Gastroesophageal sphincter (tissue), 4 donors: Measurements from ENCODE around the gene CD160. TPM values are rescaled to one million over a fixed set of nuclear protein-coding genes. Genes with fewer than 3 reads are reported as not detected.

Source experiments
- ATAC-seq: fragments of 150-250 bp; one replicate; pipeline ENCODE4 v1.9.1; 2016; ENCODE audit warnings: mild to moderate bottlenecking, moderate library complexity
- H3K27ac ChIP-seq, 4 donors: fragments of 200-600 bp; sonication (generic) in 3 of 4; 1 replicate in 3 of 4; 2 replicates in 1 of 4; pipeline ENCODE4 v1.5.1; 2016 to 2019
- H3K27me3 ChIP-seq: fragments of 200-600 bp; sonication (generic); one replicate; pipeline ENCODE4 v1.5.1; 2019
- H3K36me3 ChIP-seq, 2 donors: fragments of 200-600 bp; sonication (generic); one replicate each; pipeline ENCODE4 v1.5.1; 2019; ENCODE audit warnings: control low read depth in 1 of 2
- H3K4me1 ChIP-seq, 3 donors: fragments of 200-600 bp; sonication (generic); 1 replicate in 2 of 3; 2 replicates in 1 of 3; pipeline ENCODE4 v1.5.1; 2016 to 2019; ENCODE audit warnings: control low read depth in 2 of 3
- H3K4me3 ChIP-seq, 2 donors: fragments of 200-600 bp; sonication (generic); one replicate each; pipeline ENCODE4 v1.5.1; 2019; ENCODE audit warnings: mild to moderate bottlenecking in 1 of 2, moderate library complexity in 1 of 2
- H3K9me3 ChIP-seq, 3 donors: fragments of 200-600 bp; sonication (generic); one replicate each; pipeline ENCODE4 v1.5.1; 2017 to 2019; ENCODE audit warnings: control low read depth in 2 of 3
- CTCF ChIP-seq, 4 experiments: fragments of 200-600 bp in 2 of 4; fragments of 450-650 bp in 2 of 4; sonication (generic) in 1 of 4; IDR thresholded peaks; one replicate each; pipeline ENCODE4 v1.5.1; 2017 to 2019; ENCODE audit warnings: antibody characterized with exemption in 4 of 4, mild to moderate bottlenecking in 2 of 4, moderate library complexity in 2 of 4
- EP300 ChIP-seq: sonication (generic); formaldehyde crosslinking; IDR thresholded peaks from one replicate; pipeline ENCODE4 v1.6.1; 2017; ENCODE audit warnings: antibody characterized with exemption, mild to moderate bottlenecking
- POLR2A ChIP-seq, 2 donors: fragments of 450-650 bp; IDR thresholded peaks; one replicate each; pipeline ENCODE4 v1.6.1; 2017; ENCODE audit warnings: antibody characterized with exemption in 2 of 2, mild to moderate bottlenecking in 2 of 2, moderate library complexity in 1 of 2
- POLR2AphosphoS5 ChIP-seq: sonication (generic); formaldehyde crosslinking; IDR thresholded peaks from one replicate; pipeline ENCODE4 v1.6.1; 2017; ENCODE audit warnings: antibody characterized with exemption
- WGBS, 2 donors: methylation state at CpG; one replicate each; pipeline ENCODE4 v1.1.5; 2018; ENCODE audit warnings: low coverage in 1 of 2; 5-methylcytosine and 5-hydroxymethylcytosine counted together
- total RNA-seq, 4 donors: library from RNA; depleted of rRNA; stranded (reverse); fragments of >200 nt; gene quantifications; one replicate each; pipeline ENCODE4 v1.1.0, GENCODE V29; 2016

CD160 gene
- total RNA-seq, 4 donors from 2014 or later: 0.23 to 1.0 TPM; not detected in 2

GRCh38 chr1:145788580-145788979 lies 69.3 kb downstream of the CD160 start:
- TF ChIP-seq POLR2AphosphoS5 (no peak), CTCF (IDR thresholded peaks at IDR 0.05) (no peak), POLR2A (IDR thresholded peaks at IDR 0.05) (no peak), EP300 (no peak)
- H3K27ac ChIP-seq: no peak overlapping the region
- 97 to 100% methylated on average over 2 to 3 of the region's 3 CpGs for whole genome bisulfite sequencing, 2 donors
- no peak overlapping the region for H3K4me3 ChIP-seq
- no peaks in the 10 kb centered on the region for H3K27me3 ChIP-seq
- ATAC-seq: no peak
- H3K9me3 ChIP-seq: no peaks in the 10 kb centered on the region
- H3K36me3 ChIP-seq: peaks cover 0 to 30% of the 10 kb centered on the region in 2 donors
- peaks cover 0 to 22% (median 0%) of the 10 kb centered on the region in 3 donors for H3K4me1 ChIP-seq

Other genes with a start within 250 kb of the CD160 start
- gene GPR89A, start 111.5 kb upstream of the CD160 start, total RNA-seq: 10 to 100 TPM; 14.6 to 34.6 (median 28.6) TPM
- gene PDZK1, start 12.1 kb upstream of the CD160 start, total RNA-seq: under 1 TPM in 2 of 4 donors, not detected in 2; 0.46 to 0.87 TPM
- gene RNF115, start 104.6 kb downstream of the CD160 start, total RNA-seq: 10 to 100 TPM; 34.3 to 54.9 (median 39.9) TPM
- 10 to 100 TPM; 24.8 to 37.7 (median 29.9) TPM for gene POLR3C, start 104.7 kb downstream of the CD160 start, total RNA-seq
- 1 to 10 TPM in 3 of 4 donors, under 1 TPM in 1; 0.40 to 3.5 (median 2.2) TPM for gene NUDT17, start 126.1 kb downstream of the CD160 start, total RNA-seq
- gene PIAS3, start 139.6 kb downstream of the CD160 start, total RNA-seq: 10 to 100 TPM; 14.0 to 26.0 (median 19.2) TPM
- gene ANKRD35, start 166.4 kb downstream of the CD160 start, total RNA-seq: 10 to 100 TPM in 1 of 4 donors, 1 to 10 TPM in 3; 5.2 to 13.7 (median 7.9) TPM
- 1 to 10 TPM; 4.9 to 7.1 (median 5.2) TPM for gene ITGA10, start 190.6 kb downstream of the CD160 start, total RNA-seq
- 10 to 100 TPM; 22.1 to 29.1 (median 28.1) TPM for gene PEX11B, start 199.2 kb downstream of the CD160 start, total RNA-seq
- 100 to 1,000 TPM in 3 of 4 donors, 10 to 100 TPM in 1; 75.7 to 135 (median 117) TPM for gene RBM8A, start 208.0 kb downstream of the CD160 start, total RNA-seq
- gene LIX1L, start 238.5 kb downstream of the CD160 start, total RNA-seq: 10 to 100 TPM; 37.8 to 53.5 (median 45.3) TPM
- gene ANKRD34A, start 245.1 kb downstream of the CD160 start, total RNA-seq: 1 to 10 TPM in 1 of 4 donors, under 1 TPM in 2, not detected in 1; 0.62 to 1.9 (median 0.67) TPM
- 10 to 100 TPM; 32.9 to 44.0 (median 37.6) TPM for gene POLR3GL, start 245.2 kb downstream of the CD160 start, total RNA-seq